GF-D8 (cell line): ENCODE measurements around the gene DOK6.
"Not testable (repeated sequence)": the region's sequence is repeated elsewhere in the genome, so short reads cannot be mapped to it uniquely, and the experiment has no call there.

Experiments
- DNase-seq: peaks from one replicate; lab custom pipeline; 2025; lab: John Stamatoyannopoulos, UW

The DOK6 gene

GRCh38 chr18:69400253-69400975 lies at the start of gene DOK6:
TSS of gene DOK6 (plus strand) at chr18:69400888.
- no peak for DNase-seq

GRCh38 chr18:69353023-69353422 lies 47.7 kb upstream of the DOK6 start:
- no peak for DNase-seq

- no peak for DNase-seq
Measured at GRCh38 chr18:69357590-69357989, 43.1 kb upstream of the DOK6 start.

GRCh38 chr18:69358212-69358895 lies 42.3 kb upstream of the DOK6 start:
- DNase-seq = no peak

GRCh38 chr18:69359768-69360167 lies 40.9 kb upstream of the DOK6 start:
- not testable (repeated sequence) for DNase-seq

GRCh38 chr18:69364930-69365329 lies 35.8 kb upstream of the DOK6 start:
- no peak for DNase-seq

GRCh38 chr18:69365658-69366057 lies 35.0 kb upstream of the DOK6 start:
- DNase-seq = no peak

- no peak for DNase-seq
Measured at GRCh38 chr18:69367104-69367503, 33.6 kb upstream of the DOK6 start.

GRCh38 chr18:69371729-69372128 lies 29.0 kb upstream of the DOK6 start:
- DNase-seq = no peak

GRCh38 chr18:69380324-69380723 lies 20.4 kb upstream of the DOK6 start:
- DNase-seq = no peak

- no peak for DNase-seq
Measured at GRCh38 chr18:69383186-69383585, 17.5 kb upstream of the DOK6 start.

GRCh38 chr18:69387186-69387585 lies 13.5 kb upstream of the DOK6 start:
- DNase-seq = no peak

- DNase-seq = no peak
Measured at GRCh38 chr18:69388222-69388621, 12.5 kb upstream of the DOK6 start.

GRCh38 chr18:69397096-69397495 lies 3.6 kb upstream of the DOK6 start:
- no peak for DNase-seq

GRCh38 chr18:69399253-69399652 lies 1.4 kb upstream of the DOK6 start:
- no peak for DNase-seq

GRCh38 chr18:69400976-69401225 lies 213 bp downstream of the DOK6 start:
- no peak for DNase-seq

- DNase-seq = no peak
Measured at GRCh38 chr18:69401226-69401971, 711 bp downstream of the DOK6 start.

- DNase-seq = no peak
Measured at GRCh38 chr18:69401972-69402532, 1.4 kb downstream of the DOK6 start.

GRCh38 chr18:69402533-69402989 lies 1.9 kb downstream of the DOK6 start:
- no peak for DNase-seq

- DNase-seq = no peak
Measured at GRCh38 chr18:69408522-69408921, 7.8 kb downstream of the DOK6 start.

- DNase-seq = no peak
Measured at GRCh38 chr18:69411199-69411598, 10.5 kb downstream of the DOK6 start.

- DNase-seq = no peak
Measured at GRCh38 chr18:69414184-69414583, 13.5 kb downstream of the DOK6 start.

- DNase-seq = no peak
Measured at GRCh38 chr18:69432847-69433246, 32.2 kb downstream of the DOK6 start.
